Astrocyte (in vitro differentiated cells and primary cell): ENCODE measurements around the gene HNRNPL.

Source experiments
- CTCF ChIP-seq: IDR thresholded peaks from 2 replicates; pipeline ENCODE4 v1.5.1; 2011; ENCODE audit warnings: low read depth, mild to moderate bottlenecking, inconsistent platforms, low read length, moderate library complexity; ENCODE audit not compliant: insufficient read depth
- EZH2 ChIP-seq: IDR thresholded peaks from 2 replicates; pipeline ENCODE4 v1.6.1; 2012; ENCODE audit warnings: mild to moderate bottlenecking, low read length, inconsistent platforms; ENCODE audit not compliant: insufficient read depth

GRCh38 chr19:38796154-38796553 is 53.6 kb downstream of the HNRNPL start:
- TF ChIP-seq CTCF = no peak
- no peak for TF ChIP-seq EZH2
